ENCODE data around the gene SCO2.

SCO2 gene

DNA sequence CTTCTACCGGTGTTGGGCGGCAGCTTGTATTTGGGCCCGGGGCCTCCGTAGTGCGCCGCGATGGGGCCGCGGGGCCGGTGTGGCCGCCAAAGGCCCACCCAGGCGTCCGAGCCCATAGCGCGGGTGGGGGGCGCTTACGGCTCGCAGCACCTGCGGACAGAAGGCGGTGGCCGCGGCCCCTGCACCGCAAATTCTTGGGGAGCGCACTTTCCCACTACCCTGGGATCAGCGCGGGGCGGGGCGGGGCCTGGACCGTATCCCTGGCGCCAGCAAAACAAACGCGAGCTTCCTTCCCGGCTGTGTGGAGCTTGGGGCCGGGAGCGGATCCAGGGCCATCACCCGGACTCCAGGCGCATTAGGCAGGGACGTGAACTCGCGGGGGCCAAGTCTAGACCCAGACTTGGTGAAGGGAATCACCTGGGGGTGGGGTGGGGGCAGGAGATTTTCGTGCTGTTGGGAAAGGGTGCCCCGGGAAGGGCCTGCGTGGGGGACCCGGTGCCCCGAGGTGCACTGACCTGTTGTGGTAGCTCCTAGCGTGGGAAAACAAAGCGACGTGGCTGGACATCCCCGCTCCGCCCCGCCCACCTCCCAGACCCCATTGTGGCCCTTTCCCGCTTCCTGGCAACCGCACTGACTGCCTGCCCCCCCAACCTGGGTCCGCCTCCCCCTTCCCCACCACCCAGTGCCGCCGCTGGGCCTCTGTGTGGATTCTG, 6.7 kb upstream of the SCO2 start:
- DNase-seq (ENCODE audit: low spot score): no peak

DNA sequence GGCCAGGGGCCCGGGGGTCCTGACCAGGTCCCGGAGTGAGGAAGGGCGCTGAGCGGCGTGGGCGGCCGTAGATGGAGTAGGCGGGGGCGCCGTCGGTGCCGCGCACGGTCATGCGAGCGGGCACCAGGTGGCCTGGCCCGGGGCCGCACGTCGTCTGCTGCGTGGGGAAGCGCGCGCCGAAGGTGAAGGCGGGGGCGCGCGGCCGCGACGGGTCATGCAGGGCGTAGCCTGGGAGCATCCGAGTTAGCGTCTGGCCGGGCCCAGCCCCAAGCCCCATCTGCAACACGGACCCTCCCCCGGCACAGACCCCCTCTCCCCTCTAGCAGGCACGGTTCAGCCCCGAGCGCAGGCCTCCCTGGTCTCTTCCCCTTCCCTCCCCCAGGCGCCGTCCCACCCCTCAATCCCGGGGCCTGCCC, 6.2 kb upstream of the SCO2 start:
- DNase-seq (ENCODE audit: low spot score): peak; percentile 67

GRCh38 chr22:50530877-50531545, 5.6 kb upstream of the SCO2 start:
- DNase-seq (ENCODE audit: low spot score): peak; percentile 80

- peak; percentile 29 for DNase-seq (ENCODE audit: low spot score)
These were observed 5.1 kb upstream of the SCO2 start for GRCh38 chr22:50530580-50530876.

DNA sequence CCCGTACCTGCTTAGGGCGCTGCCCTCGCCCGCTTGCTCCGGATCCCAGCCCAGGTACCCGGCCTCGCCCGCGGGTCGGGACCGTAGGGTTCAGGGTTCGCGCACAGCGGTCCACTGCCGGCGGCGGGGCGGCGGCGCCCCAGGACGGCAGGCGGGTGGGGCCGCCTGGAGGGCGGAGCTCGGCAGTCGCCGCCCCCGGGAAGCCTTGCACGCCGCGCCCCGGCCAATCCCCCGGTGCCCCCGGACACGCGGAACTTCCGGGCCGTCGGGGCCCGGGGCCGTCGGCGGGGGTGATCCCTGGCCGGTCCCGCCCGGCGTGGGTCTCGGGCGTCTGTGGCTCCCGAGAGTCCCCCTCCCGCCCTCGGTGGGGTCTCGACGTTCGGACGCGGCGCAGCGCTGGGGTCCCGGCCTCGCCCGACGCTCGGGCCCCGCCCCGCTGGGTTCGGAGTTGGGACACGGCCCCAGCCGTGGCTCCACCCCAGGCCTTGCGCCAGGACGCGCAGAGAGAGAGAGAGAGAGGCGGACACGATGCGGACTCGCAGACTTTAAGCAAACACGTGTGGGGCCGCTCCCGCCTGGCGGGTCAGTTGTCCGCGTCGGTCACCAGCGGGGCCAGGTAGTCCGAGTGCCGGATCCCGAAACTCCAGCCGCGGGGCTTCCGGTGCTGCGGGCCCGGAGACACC, 4.6 kb upstream of the SCO2 start, which contains the start of gene TYMP:
TYMP (minus strand) TSS at position 116 of the 683 bp plus-strand sequence. CDS start 303 bp downstream, outside the sequence.
- DNase-seq (ENCODE audit: low spot score): peak; percentile 72

DNA sequence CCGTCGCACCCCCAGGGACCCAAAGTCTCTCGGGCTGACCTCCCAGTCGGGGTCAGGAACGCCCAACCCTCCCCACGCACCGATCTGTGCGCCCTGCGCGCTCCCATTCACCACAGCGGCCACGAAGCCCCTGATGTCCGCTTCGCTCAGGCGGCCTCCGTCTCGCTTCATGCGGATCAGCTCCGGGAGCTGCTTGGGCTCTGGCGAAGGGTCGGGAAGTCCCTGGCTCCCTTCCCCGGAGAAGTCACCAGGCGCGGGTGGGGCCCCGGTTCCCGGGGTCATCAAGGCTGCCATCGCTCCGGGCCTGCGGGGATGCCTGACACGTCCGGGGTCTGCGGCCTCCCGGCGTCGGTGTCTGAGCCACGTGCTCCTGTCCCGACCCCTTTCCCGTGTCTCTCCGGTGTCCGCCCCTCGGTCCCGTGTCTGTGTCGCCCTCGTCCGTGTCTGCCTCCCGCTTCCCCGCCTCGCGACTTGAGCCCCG, 4.1 kb upstream of the SCO2 start:
- no peak for DNase-seq (ENCODE audit: low spot score)

DNA sequence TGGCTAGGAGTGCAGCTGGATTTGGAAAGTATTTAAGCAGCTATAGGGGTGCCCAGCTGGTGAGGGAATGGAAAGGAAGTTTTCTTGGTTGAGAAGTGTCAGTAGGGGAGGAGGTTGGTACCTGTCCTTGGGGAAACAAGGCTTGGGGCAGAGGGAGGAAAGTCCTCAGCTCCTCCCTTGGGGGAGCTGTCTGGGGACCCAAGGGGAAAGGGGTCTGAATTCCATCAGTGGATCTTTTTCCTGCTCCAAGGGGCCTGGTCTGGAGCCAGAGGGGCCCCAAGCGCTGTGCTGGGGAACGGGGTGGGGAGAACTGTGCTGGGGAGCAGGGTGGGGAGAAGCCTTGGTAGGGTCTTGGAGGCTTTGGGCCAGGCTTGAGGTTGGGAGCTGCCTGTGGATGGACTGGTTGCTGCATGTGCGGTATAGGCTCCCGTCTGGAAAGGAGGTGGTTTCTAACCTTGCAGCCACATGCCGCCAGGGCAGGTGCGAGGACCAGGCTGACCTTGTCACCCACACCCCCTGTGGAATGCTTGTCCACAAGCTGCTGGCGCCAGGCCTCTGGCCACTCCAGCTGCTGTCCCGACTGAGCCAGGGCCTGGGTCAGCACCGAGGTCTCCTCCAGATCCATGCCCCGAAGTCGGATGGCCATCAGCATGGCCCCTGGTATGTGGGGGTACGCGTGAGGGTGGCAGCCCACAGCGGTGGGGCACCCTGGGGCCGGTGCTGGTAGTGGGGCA, 3.5 kb upstream of the SCO2 start:
- no peak for DNase-seq (ENCODE audit: low spot score)

DNA sequence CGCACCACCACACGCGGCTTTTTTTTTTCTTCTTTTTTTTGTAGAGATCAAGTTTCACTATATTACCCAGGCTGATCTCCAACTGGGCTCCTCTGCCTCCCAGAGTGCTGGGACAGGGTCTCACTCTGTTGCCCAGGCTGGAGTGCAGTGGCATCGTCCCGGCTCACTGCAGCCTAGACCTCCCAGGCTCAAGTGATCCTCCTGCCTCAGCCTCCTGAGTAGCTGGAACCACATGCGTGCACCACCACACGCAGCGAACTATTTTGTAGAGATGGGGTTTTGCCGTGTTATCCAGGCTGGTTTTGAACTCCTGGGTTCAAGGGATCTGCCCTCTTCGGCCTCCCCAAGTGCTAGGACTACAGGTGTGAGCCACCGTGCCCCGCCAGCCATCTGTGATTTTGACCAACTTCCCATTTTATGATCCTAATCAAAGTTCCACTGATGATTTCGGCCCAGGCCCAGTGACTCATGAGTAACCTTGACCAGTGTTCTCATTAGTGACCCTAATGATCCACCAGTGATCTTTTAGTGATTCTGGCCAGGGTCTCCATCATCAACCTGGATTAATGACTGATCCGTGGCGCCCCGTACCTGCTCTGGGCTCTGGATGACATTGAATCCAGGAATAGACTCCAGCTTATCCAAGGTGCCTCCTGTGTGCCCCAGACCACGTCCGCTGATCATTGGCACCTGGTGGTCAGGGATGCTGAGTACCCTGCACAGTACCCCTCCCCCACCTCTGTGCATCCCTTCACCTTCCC, 2.7 kb upstream of the SCO2 start:
- DNase-seq (ENCODE audit: low spot score): no peak

DNA sequence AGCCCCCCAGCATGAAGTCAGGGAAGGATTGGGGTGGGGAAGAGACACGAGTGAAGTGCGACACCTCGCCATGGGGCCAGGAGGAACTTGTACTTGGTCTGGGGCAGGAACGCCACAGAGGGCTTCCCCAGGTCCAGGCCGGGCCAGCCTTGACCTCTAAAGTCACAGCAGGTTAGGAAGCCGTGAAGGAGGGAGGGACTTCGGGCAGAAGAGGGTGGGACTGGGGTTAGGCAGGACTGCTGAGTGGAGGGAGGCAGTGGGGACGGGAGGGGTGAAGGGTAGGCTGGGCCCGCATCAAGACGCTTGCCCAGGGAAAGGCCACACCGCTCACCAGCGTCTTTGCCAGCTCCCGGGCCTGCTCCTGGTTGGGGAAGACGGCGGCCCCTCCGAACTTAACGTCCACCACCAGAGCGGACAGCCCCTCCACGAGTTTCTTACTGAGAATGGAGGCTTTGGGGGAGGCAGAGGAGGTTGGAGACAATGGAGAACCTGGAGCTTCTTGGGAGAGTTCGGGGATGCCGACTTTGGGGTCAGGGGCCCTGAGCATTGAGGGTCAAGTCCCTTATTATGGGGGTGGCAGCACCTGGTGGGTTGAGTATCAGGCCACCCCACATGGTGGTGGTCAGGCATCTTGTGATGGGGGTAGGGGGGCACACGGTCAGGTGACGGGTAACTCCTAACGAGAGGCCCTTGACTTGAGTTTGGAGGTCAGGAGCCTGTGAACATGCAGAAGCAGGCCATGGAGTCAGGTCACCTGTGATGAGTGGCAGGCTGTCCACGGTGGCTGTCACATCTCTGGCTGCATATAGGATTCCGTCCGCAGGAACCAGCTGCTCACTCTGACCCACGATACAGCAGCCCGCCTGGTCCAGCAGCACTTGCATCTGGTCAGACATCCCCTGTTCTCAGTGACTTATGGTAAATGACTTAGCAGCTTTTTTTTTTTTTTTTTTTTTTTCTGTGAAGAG, 1.7 kb upstream of the SCO2 start:
- peak; percentile 47 for DNase-seq (ENCODE audit: low spot score)

- peak; percentile 85 for DNase-seq (ENCODE audit: low spot score)
These were observed 873 bp upstream of the SCO2 start for GRCh38 chr22:50526108-50526833.

GRCh38 chr22:50525858-50526107, 385 bp upstream of the SCO2 start:
- DNase-seq (ENCODE audit: low spot score): no peak

GRCh38 chr22:50524676-50525103, 708 bp downstream of the SCO2 start:
- no peak for DNase-seq (ENCODE audit: low spot score)

DNA sequence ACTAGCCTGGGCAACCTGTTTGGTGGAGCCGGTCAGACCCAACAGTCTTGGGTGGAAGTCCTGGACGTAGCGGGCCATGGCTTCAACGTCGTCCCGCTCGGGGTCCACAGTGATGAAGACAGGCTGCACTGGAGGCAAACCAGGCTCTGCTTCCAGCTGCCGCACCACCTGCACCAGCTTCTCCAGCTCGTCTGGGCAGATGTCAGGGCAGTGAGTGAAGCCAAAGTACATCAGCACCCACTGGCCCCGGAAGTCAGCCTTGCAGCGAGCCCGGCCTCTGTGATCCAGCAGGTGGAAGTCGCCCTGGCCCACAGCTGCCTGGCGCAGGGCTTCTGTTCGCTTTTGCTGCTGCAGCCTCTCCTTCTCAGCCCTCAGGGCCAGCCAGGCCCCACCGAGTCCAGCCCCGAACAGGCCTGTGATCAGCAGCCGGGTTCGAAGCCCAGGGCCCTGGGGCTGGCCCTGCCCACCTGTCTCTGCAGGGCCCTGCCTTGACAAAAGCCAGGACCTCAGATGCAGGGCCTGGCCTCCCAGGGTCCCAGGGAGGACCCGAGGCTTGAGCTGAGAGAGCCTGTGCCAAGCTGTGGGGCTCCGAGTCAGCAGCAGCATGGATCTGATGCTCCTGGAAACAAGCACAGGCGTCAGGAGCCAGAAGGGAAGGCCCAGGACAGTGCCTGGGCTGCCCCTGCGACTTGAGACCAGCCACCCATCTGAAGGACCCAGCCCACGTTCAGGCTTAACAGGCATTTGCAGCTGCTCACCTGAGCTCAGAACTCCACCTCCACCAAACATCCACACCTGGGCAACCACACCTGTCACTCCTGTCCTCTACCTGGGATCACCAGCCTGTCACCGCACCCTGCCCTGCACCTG, 1.4 kb downstream of the SCO2 start:
- DNase-seq (ENCODE audit: low spot score): no peak

GRCh38 chr22:50523458-50523805, 2.0 kb downstream of the SCO2 start:
- DNase-seq (ENCODE audit: low spot score): no peak

- DNase-seq (ENCODE audit: low spot score): no peak
These were observed 2.5 kb downstream of the SCO2 start for GRCh38 chr22:50522806-50523438.

GRCh38 chr22:50522208-50522805, 3.1 kb downstream of the SCO2 start:
- DNase-seq (ENCODE audit: low spot score): no peak

- no peak for DNase-seq (ENCODE audit: low spot score)
These were observed 3.7 kb downstream of the SCO2 start for GRCh38 chr22:50521710-50522109.

DNA sequence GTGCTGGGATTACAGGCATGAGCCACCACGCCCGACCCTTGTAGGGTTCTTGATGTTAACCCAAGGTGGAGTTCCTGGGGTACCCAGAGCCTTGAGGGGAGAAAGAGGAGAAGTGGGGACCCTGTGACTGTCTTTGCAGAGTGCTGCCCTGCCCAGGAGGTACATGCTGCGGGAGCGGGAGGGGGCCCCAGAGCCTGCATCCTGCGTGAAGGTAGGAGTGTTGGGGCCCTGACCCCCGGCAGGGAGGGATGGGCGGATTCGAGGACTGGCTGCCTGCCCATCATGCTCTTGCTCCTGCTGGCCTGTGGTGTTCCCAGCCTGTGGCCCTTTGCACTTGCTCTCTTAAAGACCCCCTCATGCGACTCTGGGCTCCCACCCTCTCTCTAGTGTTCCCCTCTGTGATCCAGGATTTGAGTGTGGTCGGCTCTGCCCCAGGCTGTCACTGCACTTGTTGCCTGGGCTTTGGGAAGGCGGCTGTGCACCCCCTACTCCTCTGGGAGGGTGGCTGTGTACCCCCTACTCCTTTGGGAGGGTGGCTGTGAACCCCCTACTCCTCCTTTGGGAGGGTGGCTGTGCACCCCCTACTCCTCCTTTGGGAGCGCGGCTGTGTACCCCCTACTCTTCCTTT, 4.5 kb downstream of the SCO2 start:
- DNase-seq (ENCODE audit: low spot score): no peak
